HCT116 (cell line): ENCODE measurements around the gene SLC6A6. TPM values are rescaled to one million over a fixed set of nuclear protein-coding genes. Genes with fewer than 3 reads are reported as not detected.

Experiments
- ATAC-seq: fragments of 200-7000 bp; cut with Tn5 transposase; 2 replicates; pipeline ENCODE4 v1.9.1; 2020; ENCODE audit warnings: mild to moderate bottlenecking, moderate library complexity
- BruUV-seq: library from RNA; stranded (reverse); fragments of 400-500 nt; replicated peaks from 2 replicates; lab custom pipeline; 2021; lab: Mats Ljungman, UMichigan
- CTCF ChIA-PET: fragments of 300-600 bp; sonication (Branson Sonifier 250); formaldehyde crosslinking; loops from one replicate; lab custom pipeline; 2021; ENCODE audit warnings: antibody characterized with exemption; lab: Charles Lee
- POLR2A ChIA-PET: fragments of 300-600, 350-600 bp; sonication (Branson Sonifier 250); formaldehyde crosslinking; loops from one replicate; lab custom pipeline; 2021; ENCODE audit warnings: antibody characterized with exemption; lab: Charles Lee
- RAD21 ChIA-PET, 2 experiments: fragments of 300-600 bp; sonication (Branson Sonifier 250); formaldehyde crosslinking; loops; one replicate each; lab custom pipeline; 2023; ENCODE audit warnings: low total read pairs in 2 of 2; ENCODE audit not compliant: uncharacterized antibody in 2 of 2, unreplicated experiment in 2 of 2, low non-redundant PET in 1 of 2; lab: Charles Lee
- DNase-seq: peaks from one replicate; pipeline ENCODE4 v3.0.0-alpha.2; 2010; ENCODE audit warnings: low read depth, low spot score
- H2AFZ ChIP-seq: fragments of 200-600 bp; shearing (Covaris generic), sonication (generic); 2 replicates; pipeline ENCODE4 v1.6.1; 2017; ENCODE audit warnings: low read depth, mixed run types, mixed read lengths, antibody characterized with exemption, low read length; ENCODE audit not compliant: poor library complexity, severe bottlenecking
- H3K27ac ChIP-seq: 2 replicates; pipeline ENCODE4 v1.5.1; 2012; ENCODE audit warnings: low read depth, low read length
- H3K27me3 ChIP-seq: fragments of 200-600 bp; sonication (generic); 2 replicates; pipeline ENCODE4 v1.6.1; 2016; ENCODE audit warnings: mixed run types, low read length, mixed read lengths; ENCODE audit not compliant: insufficient read depth
- H3K36me3 ChIP-seq, 2 experiments: fragments of 200-500 bp in 1 of 2; fragments of 200-600 bp in 1 of 2; sonication (Bioruptor generic) in 1 of 2; sonication (generic) in 1 of 2; 2 replicates each; pipeline versions ENCODE4 v1.5.1 to v1.6.1; 2014 to 2016; ENCODE audit warnings: low read length in 2 of 2, inconsistent platforms in 1 of 2, mixed read lengths in 1 of 2, mixed run types in 1 of 2; ENCODE audit not compliant: insufficient read depth in 2 of 2, control insufficient read depth in 1 of 2
- H3K4me1 ChIP-seq, 2 experiments: fragments of 200-600 bp in 1 of 2; sonication (generic) in 1 of 2; 2 replicates each; pipeline versions ENCODE4 v1.5.1 to v1.6.1; 2012 to 2017; ENCODE audit warnings: low read length in 2 of 2, inconsistent platforms in 1 of 2, mild to moderate bottlenecking in 1 of 2, mixed read lengths in 1 of 2, mixed run types in 1 of 2, moderate library complexity in 1 of 2; ENCODE audit not compliant: insufficient read depth in 2 of 2, control insufficient read depth in 1 of 2
- H3K4me2 ChIP-seq: fragments of 200-600 bp; sonication (generic); 2 replicates; pipeline ENCODE4 v1.6.1; 2017; ENCODE audit warnings: mixed run types, low read length, mixed read lengths
- H3K4me3 ChIP-seq, 2 experiments: fragments of 200-600 bp in 1 of 2; sonication (generic) in 1 of 2; replicated peaks in 1 of 2; 2 replicates each; pipeline ENCODE4 v1.5.1; 2011 to 2016; ENCODE audit warnings: low read length in 2 of 2, control low read depth in 1 of 2, low read depth in 1 of 2, mild to moderate bottlenecking in 1 of 2, mixed read lengths in 1 of 2, mixed run types in 1 of 2
- H3K79me2 ChIP-seq: fragments of 200-600 bp; sonication (generic); 2 replicates; pipeline ENCODE4 v1.6.1; 2017; ENCODE audit warnings: mild to moderate bottlenecking, mixed run types, low read length, moderate library complexity, mixed read lengths; ENCODE audit not compliant: insufficient read depth
- H3K9ac ChIP-seq: fragments of 200-600 bp; sonication (generic); 2 replicates; pipeline ENCODE4 v1.6.1; 2016; ENCODE audit warnings: low read length, mixed read lengths
- H3K9me2 ChIP-seq: fragments of 200-600 bp; sonication (generic), shearing (Covaris generic); 2 replicates; pipeline ENCODE4 v1.6.1; 2017; ENCODE audit warnings: mixed run types, mild to moderate bottlenecking, moderate library complexity; ENCODE audit not compliant: insufficient read depth
- H3K9me3 ChIP-seq, 2 experiments: fragments of 200-500 bp in 1 of 2; fragments of 200-600 bp in 1 of 2; sonication (Bioruptor generic) in 1 of 2; sonication (generic) in 1 of 2; 2 replicates each; pipeline ENCODE4 v1.6.1; 2014 to 2017; ENCODE audit warnings: low read length in 2 of 2, mixed read lengths in 2 of 2, inconsistent platforms in 1 of 2, low read depth in 1 of 2, mild to moderate bottlenecking in 1 of 2, mixed run types in 1 of 2, moderate library complexity in 1 of 2; ENCODE audit not compliant: control insufficient read depth in 1 of 2, insufficient read depth in 1 of 2
- H4K20me1 ChIP-seq: fragments of 200-600 bp; sonication (generic), shearing (Covaris generic); 2 replicates; pipeline ENCODE4 v1.6.1; 2017; ENCODE audit warnings: mixed run types, mild to moderate bottlenecking, moderate library complexity; ENCODE audit not compliant: insufficient read depth
- CTCF ChIP-seq, 3 experiments: fragments of 200-600 bp in 1 of 3; sonication (generic) in 1 of 3; IDR thresholded peaks in 2 of 3; conservative IDR thresholded peaks in 1 of 3; 2 replicates each; pipeline ENCODE4 v1.5.1; 2012 to 2017; ENCODE audit warnings: low read depth in 2 of 3, low read length in 2 of 3, antibody characterized with exemption in 1 of 3, borderline replicate concordance in 1 of 3, control low read depth in 1 of 3, mild to moderate bottlenecking in 1 of 3, mixed read lengths in 1 of 3, mixed run types in 1 of 3, moderate library complexity in 1 of 3; ENCODE audit not compliant: insufficient read depth in 1 of 3
- SP1 ChIP-seq: IDR thresholded peaks from 2 replicates; pipeline ENCODE4 v1.6.1; 2012; ENCODE audit warnings: low read depth
- intact Hi-C: fragments of 100-400 bp; cut with micrococcal nuclease; formaldehyde crosslinking; loops from 2 replicates; pipeline ENCODE4 v1.10.0; 2022
- total RNA-seq: library from RNA; stranded (reverse); gene quantifications from one replicate; pipeline ENCODE4 v1.2.1, GENCODE V29; 2021; ENCODE audit not compliant: unreplicated experiment
- TF ChIP-seq, protein P1 (sequence below): IDR thresholded peaks from 2 replicates; pipeline ENCODE4 v1.6.1; 2012; ENCODE audit warnings: low read depth

The SLC6A6 gene
- total RNA-seq, 1 experiment from 2014 or later, result 36.3 TPM

GRCh38 chr3:14397940-14398796, 4.2 kb upstream of the SLC6A6 start (continued):
- TF ChIP-seq, protein P1, sequence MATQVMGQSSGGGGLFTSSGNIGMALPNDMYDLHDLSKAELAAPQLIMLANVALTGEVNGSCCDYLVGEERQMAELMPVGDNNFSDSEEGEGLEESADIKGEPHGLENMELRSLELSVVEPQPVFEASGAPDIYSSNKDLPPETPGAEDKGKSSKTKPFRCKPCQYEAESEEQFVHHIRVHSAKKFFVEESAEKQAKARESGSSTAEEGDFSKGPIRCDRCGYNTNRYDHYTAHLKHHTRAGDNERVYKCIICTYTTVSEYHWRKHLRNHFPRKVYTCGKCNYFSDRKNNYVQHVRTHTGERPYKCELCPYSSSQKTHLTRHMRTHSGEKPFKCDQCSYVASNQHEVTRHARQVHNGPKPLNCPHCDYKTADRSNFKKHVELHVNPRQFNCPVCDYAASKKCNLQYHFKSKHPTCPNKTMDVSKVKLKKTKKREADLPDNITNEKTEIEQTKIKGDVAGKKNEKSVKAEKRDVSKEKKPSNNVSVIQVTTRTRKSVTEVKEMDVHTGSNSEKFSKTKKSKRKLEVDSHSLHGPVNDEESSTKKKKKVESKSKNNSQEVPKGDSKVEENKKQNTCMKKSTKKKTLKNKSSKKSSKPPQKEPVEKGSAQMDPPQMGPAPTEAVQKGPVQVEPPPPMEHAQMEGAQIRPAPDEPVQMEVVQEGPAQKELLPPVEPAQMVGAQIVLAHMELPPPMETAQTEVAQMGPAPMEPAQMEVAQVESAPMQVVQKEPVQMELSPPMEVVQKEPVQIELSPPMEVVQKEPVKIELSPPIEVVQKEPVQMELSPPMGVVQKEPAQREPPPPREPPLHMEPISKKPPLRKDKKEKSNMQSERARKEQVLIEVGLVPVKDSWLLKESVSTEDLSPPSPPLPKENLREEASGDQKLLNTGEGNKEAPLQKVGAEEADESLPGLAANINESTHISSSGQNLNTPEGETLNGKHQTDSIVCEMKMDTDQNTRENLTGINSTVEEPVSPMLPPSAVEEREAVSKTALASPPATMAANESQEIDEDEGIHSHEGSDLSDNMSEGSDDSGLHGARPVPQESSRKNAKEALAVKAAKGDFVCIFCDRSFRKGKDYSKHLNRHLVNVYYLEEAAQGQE, result no peak

GRCh38 chr3:14398797-14399106, 3.7 kb upstream of the SLC6A6 start:
- no peak overlapping the region for H3K4me3 ChIP-seq

More at GRCh38 chr3:14398797-14399106, 3.7 kb upstream of the SLC6A6 start:
- peaks cover 11% of the 10 kb centered on the region for H3K79me2 ChIP-seq
- H3K4me2 ChIP-seq, result no peak overlapping the region
- TF ChIP-seq SP1 (no peak), CTCF (IDR thresholded peaks at IDR 0.05 in 2 of 3, conservative IDR thresholded peaks at IDR 0.05 in 1 of 3; ENCODE audit: borderline replicate concordance in 1 of 3, insufficient read depth in 1 of 3, low read depth in 2 of 3, low read length in 2 of 3) (0 out of 6 replicates have a peak, but pooled peaks of 1 of the 3 experiments have one; percentile 12)
- H3K27me3 ChIP-seq, result no peaks in the 10 kb centered on the region
- H3K9me2 ChIP-seq, result no peaks in the 10 kb centered on the region
- no peak overlapping the region for H2AFZ ChIP-seq
- ChIA-PET RAD21 (interaction anchor here in 1 of 2 experiments (0.7 kb wide), 1 partner anchor 63 kb away, joined by 3 read pairs; no protein-coding TSS in a partner anchor), POLR2A (no interaction called here), CTCF (interaction anchor here (1.0 to 1.1 kb wide), 2 partner anchors 9 to 30 kb away, joined by 3 to 4 read pairs; no protein-coding TSS in a partner anchor)
- BruUV-seq, result no TSS peak
- H3K27ac ChIP-seq, result no peak overlapping the region
- no peaks in the 10 kb centered on the region for H4K20me1 ChIP-seq
- ATAC-seq, result no peak
- peaks cover 7 to 10% of the 10 kb centered on the region in 2 experiments for H3K4me1 ChIP-seq
- H3K9me3 ChIP-seq, result no peaks in the 10 kb centered on the region
- DNase-seq, result no peak
- H3K9ac ChIP-seq, result no peak overlapping the region
- H3K36me3 ChIP-seq, result no peaks in the 10 kb centered on the region
- intact Hi-C loops, result no loop called here
